ENCODE data around the gene ODAD3. TPM values are rescaled to one million over a fixed set of nuclear protein-coding genes. Genes with fewer than 3 reads are reported as not detected.

ODAD3 gene
- total and polyA plus RNA-seq, 2 of the 13 experiments (the other 11 are each of a cell fraction or from before 2014, with no cell fraction given) = 0.04 to 0.08 TPM

DNA sequence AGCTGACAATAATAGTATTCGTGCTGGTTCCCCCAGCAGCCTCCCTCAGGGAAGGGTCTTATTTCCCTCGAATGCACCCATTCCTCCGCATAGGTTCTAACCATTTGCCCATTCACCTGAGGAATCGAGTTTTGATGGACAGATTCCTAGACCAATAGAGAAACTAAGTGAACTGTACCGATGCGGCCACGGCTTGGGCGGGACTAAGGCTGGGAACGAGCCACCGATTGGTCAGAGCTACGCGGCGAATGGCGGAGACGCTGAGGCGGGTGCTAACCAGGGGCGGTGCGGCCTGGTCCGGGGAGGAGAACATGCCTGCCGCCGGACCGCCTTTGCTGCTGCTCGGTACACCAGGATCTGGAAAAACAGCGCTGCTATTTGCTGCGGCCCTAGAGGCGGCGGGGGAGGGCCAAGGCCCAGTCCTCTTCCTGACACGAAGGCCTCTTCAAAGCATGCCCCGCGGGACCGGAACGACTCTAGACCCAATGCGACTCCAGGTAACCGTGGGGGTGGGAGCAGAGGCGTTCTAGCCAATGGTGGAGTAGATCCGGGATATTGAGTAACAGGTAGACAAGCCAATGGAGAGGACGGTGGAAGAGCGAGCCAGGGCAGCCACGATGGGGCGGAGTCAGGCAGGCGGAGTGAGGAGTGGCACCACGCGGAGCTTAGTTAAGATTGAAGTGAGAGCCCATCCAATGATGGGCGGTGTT, 60.3 kb downstream of the ODAD3 start, which contains the start of gene SWSAP1 (continued):
- no peak for TF ChIP-seq ZNF766 (CRISPR knock-in tag; IDR thresholded peaks at IDR 0.05; ENCODE audit: borderline replicate concordance)
- peak; percentile 91 for TF ChIP-seq SP4 (CRISPR knock-in tag; IDR thresholded peaks at IDR 0.05)
- TF ChIP-seq THRA (CRISPR knock-in tag; IDR thresholded peaks at IDR 0.05; ENCODE audit: borderline replicate concordance) = peak; percentile 37; the same call in 1 of the 2 replicates
- TF ChIP-seq ZMYM2 (CRISPR knock-in tag; IDR thresholded peaks at IDR 0.05) = no peak
- peak; percentile 78 for TF ChIP-seq HES4 (CRISPR knock-in tag; IDR thresholded peaks at IDR 0.05; ENCODE audit: borderline replicate concordance)
- no peak for TF ChIP-seq ZNF10 (CRISPR knock-in tag; IDR thresholded peaks at IDR 0.05; ENCODE audit: borderline replicate concordance, low read depth)
- no peak for TF ChIP-seq ZNF432 (CRISPR knock-in tag; IDR thresholded peaks at IDR 0.05; ENCODE audit: borderline replicate concordance)
- TF ChIP-seq HCFC1 (IDR thresholded peaks at IDR 0.05; ENCODE audit: low read depth, low read length) = peak; percentile 33; the same call in 1 of the 2 replicates
- TF ChIP-seq TAF1 (CRISPR knock-in tag; IDR thresholded peaks at IDR 0.05) = peak; percentile 87
- peak; percentile 91 for TF ChIP-seq ZNF629 (CRISPR knock-in tag; conservative IDR thresholded peaks at IDR 0.05)
- 0 out of 2 replicates have a peak, but pooled peaks have one; percentile 0 for TF ChIP-seq KDM4B (CRISPR knock-in tag; IDR thresholded peaks at IDR 0.05)
- TF ChIP-seq ZGPAT (CRISPR knock-in tag; IDR thresholded peaks at IDR 0.05) = peak; percentile 90
- TF ChIP-seq PBX3 (CRISPR knock-in tag; IDR thresholded peaks at IDR 0.05; ENCODE audit: borderline replicate concordance) = no peak
- TF ChIP-seq IKZF4 (CRISPR knock-in tag; IDR thresholded peaks at IDR 0.05; ENCODE audit: borderline replicate concordance, low read depth, not compliant biosample characterization) = peak; percentile 88
- TF ChIP-seq ZNF333 (CRISPR knock-in tag; IDR thresholded peaks at IDR 0.05; ENCODE audit: borderline replicate concordance) = peak; percentile 48; the same call in 1 of the 2 replicates
- 0 out of 2 replicates have a peak, but pooled peaks have one; percentile 78 for TF ChIP-seq ZNF33A (CRISPR knock-in tag; IDR thresholded peaks at IDR 0.05; ENCODE audit: borderline replicate concordance)
- peak; percentile 85 for TF ChIP-seq POLR2AphosphoS5 (IDR thresholded peaks at IDR 0.05; ENCODE audit: low read depth, low read length)
- peak; percentile 84 for TF ChIP-seq SAP130 (CRISPR knock-in tag; IDR thresholded peaks at IDR 0.05; ENCODE audit: low read depth)
